Activated T-cell treated with anti-CD3 and anti-CD28 coated beads, Interleukin-2, amount 50 U/mL, for 72 hours (primary cell): ENCODE results near the gene AKAP13. TPM values are rescaled to one million over a fixed set of nuclear protein-coding genes. Genes with fewer than 3 reads are reported as not detected.

ENCODE experiments used
- ATAC-seq, 2 donors: fragments of 150-1000 bp; cut with Tn5 transposase; replicated peaks in 1 of 2; 2 replicates each; pipeline ENCODE4 v1.10.0; 2021; ENCODE audit warnings: moderate library complexity in 2 of 2, mild to moderate bottlenecking in 1 of 2
- DNase-seq, 2 donors: peaks; one replicate each; pipeline ENCODE4 v3.0.0; 2021 to 2022; ENCODE audit warnings: mixed read lengths in 1 of 2
- H3K27ac Mint-ChIP-seq: one replicate; pipeline ENCODE4 v1.8.0; 2022; ENCODE audit warnings: mild to moderate bottlenecking, moderate library complexity, mixed read lengths
- H3K27me3 Mint-ChIP-seq: one replicate; pipeline ENCODE4 v1.8.0; 2022; ENCODE audit warnings: low read depth, mixed read lengths
- H3K36me3 Mint-ChIP-seq, 2 donors: one replicate each; pipeline ENCODE4 v1.8.0; 2022; ENCODE audit warnings: mixed read lengths in 2 of 2, mild to moderate bottlenecking in 1 of 2; ENCODE audit not compliant: insufficient read depth in 2 of 2
- H3K4me1 Mint-ChIP-seq: one replicate; pipeline ENCODE4 v1.8.0; 2022; ENCODE audit warnings: low read depth, mixed read lengths
- H3K4me3 Mint-ChIP-seq, 2 donors: one replicate each; pipeline ENCODE4 v1.8.0; 2022; ENCODE audit warnings: mild to moderate bottlenecking in 2 of 2, mixed read lengths in 2 of 2, moderate library complexity in 2 of 2
- H3K9me3 Mint-ChIP-seq, 2 donors: one replicate each; pipeline ENCODE4 v1.8.0; 2022; ENCODE audit warnings: mixed read lengths in 2 of 2
- total RNA-seq, 2 donors: library from RNA; stranded (reverse); gene quantifications; one replicate each; pipeline ENCODE4 v1.2.3, GENCODE V29; 2022

The AKAP13 gene
- total RNA-seq, 2 donors from 2014 or later, result 134 to 185 TPM

GRCh38 chr15:85500729-85501128, 120.3 kb downstream of the AKAP13 start:
- ATAC-seq, result no peak
- Mint-ChIP-seq H3K4me3 (peak overlapping the region; percentile 19 to 63), H3K27me3 (no peaks in the 10 kb centered on the region), H3K9me3 (no peaks in the 10 kb centered on the region), H3K27ac (peak overlapping the region; percentile 70), H3K36me3 (no peaks in the 10 kb centered on the region), H3K4me1 (peaks cover 93% of the 10 kb centered on the region)
- no peak for DNase-seq

GRCh38 chr15:85501574-85501973, 121.2 kb downstream of the AKAP13 start:
- no peaks in the 10 kb centered on the region for H3K9me3 Mint-ChIP-seq
- DNase-seq (no peak), ATAC-seq (peak; percentile 56 to 64)
- peak overlapping the region; percentile 70 for H3K27ac Mint-ChIP-seq
- no peaks in the 10 kb centered on the region for H3K36me3 Mint-ChIP-seq
- peak overlapping the region; percentile 41 to 63 for H3K4me3 Mint-ChIP-seq
- no peaks in the 10 kb centered on the region for H3K27me3 Mint-ChIP-seq
- peaks cover 87% of the 10 kb centered on the region for H3K4me1 Mint-ChIP-seq

GRCh38 chr15:85503151-85503799, 122.9 kb downstream of the AKAP13 start:
- ATAC-seq (no peak), DNase-seq (no peak)
- H3K36me3 Mint-ChIP-seq, result no peaks in the 10 kb centered on the region
- H3K27ac Mint-ChIP-seq, result peak overlapping the region; percentile 3
- H3K4me1 Mint-ChIP-seq, result peaks cover 85% of the 10 kb centered on the region
- H3K4me3 Mint-ChIP-seq, result peak overlapping the region in 1 of 2 donors; percentile 1
- no peaks in the 10 kb centered on the region for H3K9me3 Mint-ChIP-seq
- no peaks in the 10 kb centered on the region for H3K27me3 Mint-ChIP-seq

- Mint-ChIP-seq H3K4me1 (peaks cover 74% of the 10 kb centered on the region), H3K27me3 (no peaks in the 10 kb centered on the region), H3K4me3 (peak overlapping the region in 1 of 2 donors; percentile 60), H3K9me3 (no peaks in the 10 kb centered on the region), H3K27ac (peak overlapping the region; percentile 90), H3K36me3 (peaks cover 4 to 5% of the 10 kb centered on the region in 2 donors)
- ATAC-seq, result peak; percentile 33
- peak; percentile 47 to 49 for DNase-seq
Measured at GRCh38 chr15:85504749-85505676, 124.6 kb downstream of the AKAP13 start.

- no peak overlapping the region for H3K4me3 Mint-ChIP-seq
- no peaks in the 10 kb centered on the region for H3K27me3 Mint-ChIP-seq
- peak overlapping the region; percentile 2 for H3K27ac Mint-ChIP-seq
- peaks cover 4 to 5% of the 10 kb centered on the region in 2 donors for H3K36me3 Mint-ChIP-seq
- H3K9me3 Mint-ChIP-seq, result no peaks in the 10 kb centered on the region
- no peak for DNase-seq
- ATAC-seq, result no peak
- peaks cover 65% of the 10 kb centered on the region for H3K4me1 Mint-ChIP-seq
Measured at GRCh38 chr15:85507114-85507513, 126.7 kb downstream of the AKAP13 start.

GRCh38 chr15:85509973-85510372, 129.6 kb downstream of the AKAP13 start:
- no peak for ATAC-seq
- H3K4me1 Mint-ChIP-seq, result peaks cover 47% of the 10 kb centered on the region
- peaks cover 5% of the 10 kb centered on the region in 2 donors for H3K36me3 Mint-ChIP-seq
- H3K9me3 Mint-ChIP-seq, result no peaks in the 10 kb centered on the region
- no peak overlapping the region for H3K27ac Mint-ChIP-seq
- DNase-seq, result no peak
- no peaks in the 10 kb centered on the region for H3K27me3 Mint-ChIP-seq
- no peak overlapping the region for H3K4me3 Mint-ChIP-seq

- Mint-ChIP-seq H3K27me3 (no peaks in the 10 kb centered on the region), H3K4me1 (peaks cover 20% of the 10 kb centered on the region), H3K4me3 (no peak overlapping the region)
Measured at GRCh38 chr15:85514413-85514812, 134.0 kb downstream of the AKAP13 start.

GRCh38 chr15:85515212-85515611, 134.8 kb downstream of the AKAP13 start:
- Mint-ChIP-seq H3K4me3 (no peak overlapping the region), H3K27ac (no peak overlapping the region), H3K36me3 (peaks cover 0 to 1% of the 10 kb centered on the region in 2 donors), H3K9me3 (no peaks in the 10 kb centered on the region), H3K4me1 (peaks cover 20% of the 10 kb centered on the region), H3K27me3 (no peaks in the 10 kb centered on the region)
- ATAC-seq, result no peak
- DNase-seq, result no peak

More at GRCh38 chr15:85514413-85514812, 134.0 kb downstream of the AKAP13 start:
- peaks cover 0 to 1% of the 10 kb centered on the region in 2 donors for H3K36me3 Mint-ChIP-seq
- no peak overlapping the region for H3K27ac Mint-ChIP-seq
- no peaks in the 10 kb centered on the region for H3K9me3 Mint-ChIP-seq
- no peak for DNase-seq
- ATAC-seq, result no peak

GRCh38 chr15:85517086-85517485, 136.7 kb downstream of the AKAP13 start:
- H3K36me3 Mint-ChIP-seq, result peaks cover 0 to 1% of the 10 kb centered on the region in 2 donors
- H3K4me1 Mint-ChIP-seq, result peaks cover 21% of the 10 kb centered on the region
- DNase-seq, result no peak
- no peak for ATAC-seq
- H3K9me3 Mint-ChIP-seq, result no peaks in the 10 kb centered on the region
- no peaks in the 10 kb centered on the region for H3K27me3 Mint-ChIP-seq
- H3K4me3 Mint-ChIP-seq, result no peak overlapping the region
- no peak overlapping the region for H3K27ac Mint-ChIP-seq

- no peak for ATAC-seq
- H3K27me3 Mint-ChIP-seq, result no peaks in the 10 kb centered on the region
- DNase-seq, result no peak
- peaks cover 28% of the 10 kb centered on the region for H3K4me1 Mint-ChIP-seq
- H3K27ac Mint-ChIP-seq, result no peak overlapping the region
- H3K4me3 Mint-ChIP-seq, result no peak overlapping the region
- peaks cover 0 to 2% of the 10 kb centered on the region in 2 donors for H3K36me3 Mint-ChIP-seq
- no peaks in the 10 kb centered on the region for H3K9me3 Mint-ChIP-seq
Measured at GRCh38 chr15:85518979-85519761, 138.8 kb downstream of the AKAP13 start.

- Mint-ChIP-seq H3K27ac (no peak overlapping the region), H3K9me3 (no peaks in the 10 kb centered on the region), H3K4me3 (no peak overlapping the region)
Measured at GRCh38 chr15:85520650-85521049, 140.2 kb downstream of the AKAP13 start.

GRCh38 chr15:85523530-85523929, 143.1 kb downstream of the AKAP13 start:
- ATAC-seq, result no peak

More at GRCh38 chr15:85520650-85521049, 140.2 kb downstream of the AKAP13 start:
- ATAC-seq (no peak), DNase-seq (no peak)
- Mint-ChIP-seq H3K36me3 (peaks cover 0 to 2% of the 10 kb centered on the region in 2 donors), H3K27me3 (no peaks in the 10 kb centered on the region), H3K4me1 (peaks cover 34% of the 10 kb centered on the region)

More at GRCh38 chr15:85523530-85523929, 143.1 kb downstream of the AKAP13 start:
- no peaks in the 10 kb centered on the region for H3K27me3 Mint-ChIP-seq
- peak overlapping the region; percentile 88 for H3K27ac Mint-ChIP-seq
- no peaks in the 10 kb centered on the region for H3K9me3 Mint-ChIP-seq
- peaks cover 0 to 2% of the 10 kb centered on the region in 2 donors for H3K36me3 Mint-ChIP-seq
- H3K4me3 Mint-ChIP-seq, result no peak overlapping the region
- no peak for DNase-seq
- peaks cover 35% of the 10 kb centered on the region for H3K4me1 Mint-ChIP-seq
